GM21786 (cell line): ENCODE results near the gene CSNK1D.

Source experiments
- ATAC-seq: cut with Tn5 transposase; IDR thresholded peaks from one replicate; pipeline ENCODE4 v1.9.1; 2021; ENCODE audit not compliant: unreplicated experiment

Gene CSNK1D

DNA sequence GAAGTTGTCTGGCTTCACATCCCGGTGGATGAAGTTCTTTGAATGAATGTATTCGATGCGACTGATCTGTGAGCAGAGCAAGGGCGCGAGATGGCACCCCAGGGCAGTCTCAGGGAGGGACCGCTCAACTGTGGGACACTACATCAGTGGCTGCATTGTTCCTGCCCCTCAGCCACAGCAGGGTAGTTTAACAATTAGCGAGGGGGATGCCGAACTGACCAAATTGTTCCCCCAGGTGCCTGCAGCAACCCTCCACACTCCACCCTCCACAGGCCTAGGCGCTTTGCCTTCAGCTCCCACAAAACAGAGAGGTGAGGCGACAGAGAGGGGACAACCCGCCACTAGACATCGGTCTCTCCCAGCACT is 20.3 kb downstream of the CSNK1D start:
- no peak for ATAC-seq

DNA sequence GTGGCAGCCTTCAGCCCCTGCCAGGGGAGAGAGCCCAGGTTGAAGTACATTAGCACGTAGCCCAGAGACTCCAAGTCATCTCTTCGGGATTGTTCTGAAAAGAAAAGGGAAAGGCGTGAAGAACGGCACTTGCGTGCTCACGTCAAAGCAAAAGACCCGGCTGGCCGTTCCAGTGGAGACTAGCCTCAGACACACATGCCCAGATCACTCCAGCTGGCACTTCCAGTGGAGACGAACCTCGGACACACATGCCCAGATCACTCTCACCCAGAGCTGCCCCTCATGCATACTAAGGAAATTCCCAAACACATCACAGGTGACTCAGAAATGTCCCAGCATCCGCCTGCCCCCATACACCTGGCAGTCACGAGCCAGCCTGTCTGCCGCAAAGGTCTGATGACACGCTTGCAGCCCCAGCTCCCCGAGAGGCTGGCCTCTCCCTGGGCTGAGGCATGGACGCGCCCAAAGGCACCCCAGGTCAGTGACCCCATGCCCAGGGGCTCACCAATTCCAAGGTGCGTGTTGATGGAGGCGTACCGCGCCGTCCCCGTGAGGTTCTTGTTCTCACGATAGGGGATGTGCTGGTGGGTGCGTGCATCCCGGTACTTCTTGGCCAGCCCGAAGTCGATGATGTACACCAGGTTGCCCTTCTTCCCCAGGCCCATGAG is 20.9 kb downstream of the CSNK1D start:
- ATAC-seq, result no peak

DNA sequence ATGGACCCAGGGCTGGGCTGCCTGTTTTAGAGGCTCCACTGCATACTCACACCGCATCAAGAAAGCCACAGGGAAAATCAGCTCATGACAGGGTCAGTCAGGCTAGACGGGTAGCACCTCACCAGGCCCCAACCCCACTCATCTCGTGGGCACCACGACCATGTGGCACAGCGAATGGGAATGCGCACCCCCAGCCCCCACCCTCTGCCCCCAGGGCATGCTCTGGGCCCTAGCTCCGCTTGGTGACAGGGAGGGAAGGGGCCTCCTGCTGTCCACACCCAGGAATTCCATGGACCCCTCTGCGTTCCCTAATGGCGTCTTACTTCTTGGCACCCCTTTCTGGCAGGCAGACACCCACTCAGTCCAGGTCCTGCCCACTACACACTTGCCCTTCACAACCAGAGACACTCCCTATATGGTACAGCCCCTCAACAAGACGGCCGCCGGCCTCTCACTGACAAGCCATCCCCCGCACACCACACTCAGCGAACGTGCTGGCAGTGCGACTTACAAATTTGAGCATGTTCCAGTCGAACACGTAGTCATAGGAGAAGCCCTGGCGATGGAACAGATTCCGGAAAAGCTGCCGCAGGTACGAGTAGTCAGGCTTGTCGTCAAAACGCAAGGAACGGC is 22.5 kb downstream of the CSNK1D start:
- no peak for ATAC-seq

DNA sequence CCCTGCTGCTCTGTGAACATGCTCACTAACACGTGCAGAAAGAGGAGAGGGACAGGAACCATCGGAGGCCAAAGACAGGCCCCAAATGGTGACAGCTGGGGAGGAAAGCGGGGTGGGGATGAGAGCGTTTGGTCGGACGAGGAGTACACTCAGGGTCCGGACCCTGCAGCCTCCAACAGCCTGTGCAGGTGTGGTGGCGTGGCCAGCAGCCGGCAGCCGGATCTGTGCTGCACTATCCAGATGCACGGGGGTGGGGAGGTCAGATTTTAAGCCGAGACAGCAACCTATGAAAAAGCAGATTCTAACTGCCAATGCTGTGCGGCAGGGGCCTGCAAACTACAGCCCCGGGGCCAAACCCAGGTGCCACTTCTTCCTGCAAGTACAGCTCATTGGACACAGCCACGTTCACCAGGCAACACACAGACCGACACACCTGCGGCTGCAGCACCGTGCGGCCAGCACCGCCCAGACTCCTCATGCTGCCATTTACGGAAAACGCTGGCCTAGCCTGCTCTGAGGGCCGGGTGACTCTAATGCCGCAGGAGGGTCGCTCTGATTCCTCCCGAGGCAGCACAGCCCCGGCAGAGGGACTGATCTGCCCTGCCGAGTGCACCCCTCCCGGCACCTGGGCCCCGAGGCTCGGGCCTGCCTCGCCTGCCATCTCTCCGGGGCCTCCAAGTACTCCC is 23.5 kb downstream of the CSNK1D start:
- no peak for ATAC-seq

DNA sequence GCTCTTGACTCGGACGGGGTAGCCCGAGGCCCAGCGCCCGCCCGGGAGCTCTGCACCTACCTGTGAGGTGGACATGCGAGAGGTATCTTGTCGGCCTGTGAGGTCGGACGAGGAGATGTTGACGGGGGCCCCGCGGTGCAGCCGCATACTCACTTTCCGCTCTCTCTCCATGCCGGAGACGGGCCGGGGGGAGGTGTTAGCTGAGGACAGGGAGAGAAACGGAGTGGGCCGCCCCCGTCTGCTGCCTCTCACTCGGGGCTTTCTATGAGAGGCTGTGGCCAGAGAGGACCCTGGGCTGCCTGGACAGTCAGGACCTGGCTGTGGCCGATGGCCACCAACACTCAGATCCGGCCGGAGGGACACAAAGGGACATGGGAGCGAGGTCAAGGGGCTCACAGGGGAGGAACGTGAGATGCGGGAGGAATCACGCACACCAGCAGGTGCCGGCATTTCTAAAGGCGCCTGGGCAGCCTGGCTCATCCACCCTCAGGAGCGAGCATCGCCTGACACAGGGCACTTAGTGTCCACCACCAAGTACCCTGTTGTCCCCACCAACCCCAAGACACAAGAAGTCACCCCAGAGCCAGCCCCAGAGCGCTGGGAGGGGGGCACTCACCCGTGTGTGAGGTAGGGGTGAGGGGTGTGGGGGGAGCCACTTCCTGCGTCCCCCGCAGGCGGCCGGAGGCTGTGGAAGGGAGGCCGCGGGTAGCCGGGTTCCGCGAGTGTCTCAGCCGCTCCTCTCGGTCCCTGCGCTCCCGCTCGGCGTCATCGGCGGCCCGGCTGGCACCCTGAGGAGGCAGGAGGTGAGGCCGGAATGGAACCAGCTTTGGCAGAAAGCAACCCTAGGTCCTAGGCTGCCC is 24.5 kb downstream of the CSNK1D start:
- no peak for ATAC-seq

DNA sequence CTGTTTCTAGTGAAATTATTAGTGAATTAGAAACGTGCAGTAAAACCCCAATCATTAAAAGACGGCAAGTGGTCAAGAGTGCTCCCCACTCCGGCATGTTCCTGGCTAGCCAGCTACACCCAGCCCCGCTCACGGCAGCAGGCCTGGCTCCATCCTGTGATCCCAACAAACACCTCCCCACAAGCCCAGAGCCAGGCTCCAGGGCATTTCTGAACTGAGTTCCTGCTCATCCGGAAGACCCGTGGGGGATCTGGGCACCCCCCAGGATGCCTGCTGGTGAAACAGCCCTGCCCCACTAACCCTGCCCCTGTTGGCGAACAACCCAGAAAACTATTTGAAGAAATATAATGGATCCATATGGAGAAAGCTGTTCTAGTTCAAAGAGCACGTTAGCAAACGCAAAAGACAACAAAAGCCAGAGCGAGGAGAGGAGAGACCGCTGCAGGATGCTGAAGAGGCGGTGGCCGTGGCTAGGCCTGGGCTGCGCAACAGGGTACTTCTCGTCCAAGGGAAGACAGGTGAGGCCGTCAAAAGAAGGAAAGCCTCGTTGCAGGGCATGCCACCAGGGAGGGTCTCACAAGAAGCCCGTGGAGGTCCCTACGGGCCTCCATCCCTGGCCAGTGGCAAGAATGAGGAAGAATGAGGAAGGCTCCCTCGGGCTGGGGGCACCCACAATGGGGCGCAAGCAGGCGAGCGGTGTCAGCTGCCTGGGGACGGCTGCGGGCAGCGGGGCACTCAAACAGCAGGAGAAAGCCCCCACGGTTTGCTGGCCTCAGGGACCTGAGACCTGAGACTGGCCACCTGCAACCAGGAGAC is 25.4 kb downstream of the CSNK1D start:
- ATAC-seq, result no peak

DNA sequence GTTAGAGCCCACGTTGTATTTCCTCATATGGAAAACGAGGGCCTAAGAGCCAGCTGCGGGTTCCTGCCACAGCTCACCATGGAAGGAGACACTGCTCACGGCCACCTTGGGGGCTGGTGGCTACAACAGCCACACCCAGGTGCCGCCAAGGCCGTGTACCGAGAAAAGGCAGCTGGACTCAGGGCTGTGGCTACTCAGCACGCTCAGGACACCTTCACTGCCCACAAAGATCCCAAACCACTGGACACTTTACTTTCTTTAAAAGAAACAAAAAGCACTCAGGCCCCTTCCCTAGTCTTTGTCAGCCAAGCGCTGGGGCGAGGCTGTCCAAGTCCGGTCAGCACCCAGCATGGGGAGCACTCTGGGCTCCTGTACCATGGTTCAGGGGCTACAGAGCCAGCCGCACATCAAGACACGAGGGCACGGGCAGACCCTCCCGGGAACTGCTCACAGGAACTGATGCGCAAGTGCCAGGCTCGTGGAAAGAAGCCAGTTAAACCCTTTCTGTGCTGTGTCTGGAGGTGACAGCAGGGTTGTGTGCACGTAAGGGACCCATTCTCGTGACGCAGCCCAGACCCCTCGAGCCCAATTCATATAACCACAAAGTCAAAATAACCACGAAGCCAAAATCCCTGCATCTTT is 26.2 kb downstream of the CSNK1D start:
- ATAC-seq, result no peak

DNA sequence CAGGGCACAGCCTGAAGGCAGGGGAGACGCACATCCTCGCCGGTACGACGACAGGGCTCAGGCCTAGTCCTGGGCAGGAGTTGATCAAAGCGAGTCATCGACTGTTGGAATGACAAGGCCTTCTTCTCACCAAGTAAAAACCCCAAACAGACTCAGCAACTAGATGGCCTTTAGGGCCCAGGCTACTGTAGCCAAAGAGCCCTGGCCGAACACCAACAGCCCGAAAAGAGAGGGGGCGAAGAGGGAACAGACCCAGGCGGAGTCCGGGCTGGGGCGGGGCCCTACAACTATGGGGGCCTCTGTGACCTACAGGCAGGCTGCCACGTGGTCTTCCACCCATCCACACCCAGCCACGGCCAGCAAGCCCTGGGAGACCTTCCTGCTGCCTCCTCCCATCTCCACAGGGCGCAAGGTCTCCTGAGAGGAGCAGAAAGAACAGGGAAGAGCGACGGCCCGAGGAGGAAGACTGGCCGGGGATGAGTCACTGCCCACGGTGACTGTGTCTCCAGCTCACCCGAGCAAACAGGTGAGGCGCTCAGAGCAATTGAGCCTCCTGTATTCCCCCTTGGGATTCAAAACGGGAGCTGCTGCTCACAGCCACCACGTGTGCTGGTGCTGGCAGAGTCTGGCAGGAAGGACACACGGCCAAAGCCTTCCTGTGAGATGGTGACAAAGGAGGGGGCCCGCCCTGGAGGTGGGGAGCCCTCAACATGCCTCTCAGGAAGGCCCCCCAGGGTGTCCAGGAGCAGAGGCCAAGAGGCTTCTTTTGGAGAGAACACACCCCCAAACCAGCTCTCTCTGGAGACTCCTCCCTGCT is 26.9 kb downstream of the CSNK1D start:
- no peak for ATAC-seq

DNA sequence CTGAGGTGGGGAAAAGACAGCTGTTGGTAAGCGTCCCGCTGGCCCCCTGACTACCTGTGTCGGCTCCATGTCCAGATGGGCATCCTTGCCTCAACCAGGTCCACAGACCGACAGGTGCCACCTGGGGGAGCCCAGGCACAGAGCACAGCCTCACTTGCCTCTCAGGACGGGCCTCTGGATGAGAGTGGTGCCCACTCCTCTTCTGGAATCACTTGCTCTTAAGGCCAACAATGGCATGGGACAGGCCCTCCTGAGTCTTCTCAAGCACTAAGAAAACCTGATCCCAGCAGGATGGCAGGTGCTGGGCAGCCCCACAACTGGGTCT is 27.5 kb downstream of the CSNK1D start:
- ATAC-seq, result no peak

DNA sequence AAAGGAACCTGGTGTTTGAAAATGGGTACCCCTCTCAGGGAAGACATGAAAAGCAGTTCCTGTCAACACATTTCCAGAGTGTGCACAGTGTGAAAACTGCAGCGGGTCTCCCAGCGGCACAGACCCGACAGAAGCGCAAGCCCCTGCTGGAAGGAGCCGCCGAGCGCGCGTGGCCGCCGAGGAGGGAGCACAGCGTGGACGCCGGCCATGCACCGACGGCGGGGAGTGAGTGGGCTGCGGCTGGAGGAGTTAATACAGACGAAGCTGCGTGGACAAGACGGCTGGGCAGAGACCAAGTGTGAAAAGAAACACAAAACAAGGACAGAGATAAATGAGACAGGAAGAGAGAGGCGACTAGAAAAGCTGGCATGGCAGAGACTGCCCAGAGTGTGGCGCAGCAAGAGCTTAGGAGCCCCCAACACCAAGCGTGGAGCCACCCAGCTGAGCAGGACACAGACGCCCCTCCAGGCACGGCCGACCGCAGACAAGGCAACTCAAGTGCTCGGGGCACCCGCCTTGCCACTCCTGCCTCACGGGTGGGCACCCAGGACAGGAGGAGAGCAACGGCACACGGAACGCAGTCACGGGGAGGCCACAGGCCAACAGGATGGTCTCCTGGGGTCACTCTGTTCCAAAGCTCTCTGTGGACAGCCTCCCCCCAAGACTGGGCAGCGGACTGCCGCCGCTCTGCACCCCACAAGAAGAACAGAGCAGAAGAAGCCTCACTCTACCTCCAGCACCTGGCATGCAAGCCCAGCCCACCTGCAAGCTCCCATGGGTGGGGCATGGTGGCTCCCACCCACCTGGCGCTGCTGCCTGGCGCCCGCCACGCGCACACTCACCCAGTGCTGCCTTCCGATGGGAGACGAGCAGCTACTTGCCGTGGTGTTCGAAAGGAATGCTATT is 28.1 kb downstream of the CSNK1D start:
- no peak for ATAC-seq

DNA sequence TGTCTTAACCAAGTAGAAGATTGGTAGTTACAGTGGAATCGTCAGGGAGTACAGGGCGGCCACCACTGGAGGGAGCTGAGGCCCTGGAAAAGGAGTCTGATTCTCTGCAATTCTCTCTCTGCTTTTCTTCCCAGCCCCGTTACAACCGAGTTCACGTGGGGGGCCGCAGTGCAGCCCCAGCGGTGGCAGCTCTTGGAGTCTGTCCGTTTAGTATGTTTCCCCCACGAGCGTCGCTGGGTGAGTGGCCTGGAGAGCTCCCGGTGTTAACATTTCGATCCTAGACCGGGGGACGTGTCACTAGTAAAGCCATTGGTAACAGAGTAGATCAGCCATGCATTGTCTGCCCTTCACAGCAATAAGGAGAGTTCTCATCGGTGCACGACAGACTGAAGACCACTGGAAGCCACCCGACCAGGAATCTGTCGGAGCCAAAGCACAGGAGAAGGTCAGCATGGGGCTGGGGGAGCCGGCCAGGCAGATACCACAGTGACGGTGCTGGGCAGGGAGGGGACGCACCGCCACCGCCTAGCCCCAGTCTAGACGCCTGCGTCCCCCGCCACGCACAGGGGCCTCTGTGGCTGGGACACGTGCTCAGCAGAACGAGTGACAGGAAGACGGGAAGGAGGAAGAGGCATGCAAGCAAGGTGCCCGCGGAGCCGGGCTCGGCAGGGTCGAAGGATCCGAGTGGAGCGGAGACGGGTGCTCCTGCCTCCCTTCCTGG is 28.9 kb downstream of the CSNK1D start:
- no peak for ATAC-seq

DNA sequence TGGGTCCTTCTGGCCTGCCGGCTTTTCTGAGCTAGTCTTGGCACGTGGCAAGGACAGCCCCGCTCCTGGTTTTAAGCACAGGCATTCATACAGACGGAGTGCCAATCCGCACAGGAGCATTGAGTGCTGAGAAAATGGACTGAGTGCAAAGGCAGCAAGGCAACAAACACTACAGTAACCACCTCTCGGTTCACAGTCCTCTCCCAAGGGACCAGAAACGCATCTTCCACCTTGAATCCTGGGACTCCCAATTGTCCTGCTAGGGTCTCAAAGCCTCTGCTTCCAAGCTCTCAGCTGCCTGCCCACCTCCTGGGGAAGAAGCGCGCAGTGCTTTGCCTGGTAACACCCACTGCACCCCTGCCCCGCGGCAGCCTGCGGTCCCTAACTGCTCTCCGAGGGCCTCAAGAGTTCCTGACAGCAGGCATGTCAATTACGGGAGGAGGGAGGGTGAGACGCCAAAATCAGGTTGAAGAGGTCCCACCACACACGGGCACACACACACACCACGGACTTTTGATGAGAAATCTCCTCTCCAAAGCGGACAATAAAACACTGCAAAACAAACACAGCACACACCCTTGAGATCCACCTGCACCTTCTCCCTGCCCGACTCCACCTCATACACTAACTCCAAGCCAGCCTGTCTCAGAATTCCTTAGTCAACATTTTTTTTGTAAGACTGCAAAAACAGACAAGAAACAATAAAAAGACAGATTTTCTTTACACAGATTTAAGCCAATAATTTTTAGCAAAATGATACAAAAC is 29.7 kb downstream of the CSNK1D start:
- ATAC-seq, result no peak

DNA sequence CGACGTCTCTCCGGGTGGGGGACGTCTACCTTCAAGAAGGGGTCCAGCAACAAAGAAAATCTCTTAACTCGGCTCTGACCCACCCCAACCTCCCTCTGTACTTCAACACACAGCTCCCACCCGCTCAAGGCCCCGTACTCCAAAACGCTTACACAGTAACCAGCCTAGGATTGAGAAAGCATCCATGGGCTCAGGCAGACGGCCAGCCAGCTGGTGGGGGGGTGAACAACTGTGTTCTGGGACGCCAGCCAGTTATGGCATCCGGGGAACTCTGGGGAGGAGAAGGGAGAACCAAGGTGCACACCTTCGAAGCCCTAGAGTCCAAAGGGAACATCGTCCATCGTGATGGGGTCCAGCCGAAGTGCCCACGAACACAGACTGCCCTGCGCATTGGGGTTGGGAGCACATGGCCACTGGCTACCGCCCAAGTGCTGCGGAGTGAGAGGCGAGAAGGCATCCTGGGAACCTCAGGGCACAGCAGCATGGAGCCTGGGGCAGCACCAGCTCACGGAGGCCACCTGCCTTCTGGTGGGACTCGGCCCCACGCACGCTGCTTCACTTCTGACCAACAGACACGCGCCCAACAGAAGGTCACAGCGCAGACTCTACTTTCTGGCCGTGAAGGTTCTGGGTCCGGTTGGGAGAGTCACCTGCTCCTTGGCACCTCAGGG is 30.4 kb downstream of the CSNK1D start:
- ATAC-seq, result no peak

DNA sequence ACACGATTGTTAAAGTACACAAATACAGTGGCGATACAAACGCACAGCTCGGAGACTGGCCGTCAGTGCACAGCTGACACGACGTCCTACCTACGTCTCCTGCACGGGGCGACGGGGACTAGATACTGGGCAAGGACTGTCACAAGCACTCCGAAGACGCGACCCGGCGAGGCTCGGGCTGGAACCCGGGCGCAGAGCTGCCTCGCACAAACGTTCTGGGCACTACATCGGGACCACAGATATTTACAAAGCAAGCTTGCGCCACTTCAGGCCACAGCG is 30.9 kb downstream of the CSNK1D start:
- no peak for ATAC-seq

DNA sequence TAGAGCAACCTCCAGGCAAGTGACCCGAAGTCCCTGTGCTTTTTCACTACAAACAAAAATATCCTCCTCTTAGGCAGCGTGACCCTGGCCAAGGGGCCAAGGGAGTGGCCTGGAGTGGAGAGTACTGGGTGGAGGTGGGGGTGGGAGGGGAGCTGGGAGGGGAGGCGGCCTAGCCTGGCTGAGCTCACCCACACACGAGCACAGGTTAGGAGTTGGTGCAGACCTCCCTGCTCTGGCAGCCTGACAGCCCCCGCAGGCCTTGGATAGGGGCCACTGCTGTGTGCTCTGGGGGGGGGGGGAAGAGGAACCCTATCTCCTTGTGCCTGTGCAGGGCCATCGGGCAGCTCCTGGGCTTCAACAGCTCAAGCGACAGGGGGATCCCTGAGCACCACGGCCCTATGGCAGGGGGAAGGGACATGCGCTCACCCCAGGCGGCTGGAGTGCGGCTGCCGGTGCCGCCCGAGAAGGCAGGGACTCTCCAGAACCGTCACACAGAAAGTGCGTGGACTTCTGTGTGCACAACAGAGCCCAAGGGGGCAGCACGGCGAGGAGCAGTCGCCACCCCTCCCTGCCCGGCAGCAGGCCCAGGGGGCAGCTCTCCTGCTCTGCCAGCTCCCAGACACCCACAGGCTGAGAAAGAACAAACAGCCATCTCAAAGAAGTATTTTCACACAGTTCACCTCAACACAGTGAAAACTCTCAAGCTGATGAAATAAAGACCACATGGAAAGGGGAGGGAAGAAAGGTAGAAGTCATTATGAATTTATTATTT is 31.4 kb downstream of the CSNK1D start:
- ATAC-seq, result no peak
